ENCODE measurements around the gene SEC22C.
"Not testable (repeated sequence)": the region's sequence is repeated elsewhere in the genome, so short reads cannot be mapped to it uniquely, and the experiment has no call there.

- not testable (repeated sequence) for TF ChIP-seq CTCF (conservative IDR thresholded peaks at IDR 0.05 in 1 of 2, IDR thresholded peaks at IDR 0.05 in 1 of 2; ENCODE audit: extremely low read depth in 1 of 2, insufficient read depth in 1 of 2, low read depth in 1 of 2, low read length in 2 of 2); EZH2 (IDR thresholded peaks at IDR 0.05; ENCODE audit: borderline replicate concordance, low read length)
These were observed 24.9 kb downstream of the SEC22C start for GRCh38 chr3:42556817-42557216.
